ENCODE data around the gene LTB4R2. TPM values are rescaled to one million over a fixed set of nuclear protein-coding genes. Genes with fewer than 3 reads are reported as not detected.
"Not testable (repeated sequence)": the region's sequence is repeated elsewhere in the genome, so short reads cannot be mapped to it uniquely, and the experiment has no call there.

LTB4R2 gene
- total RNA-seq, 1 donor from 2014 or later, result 9.4 TPM

GRCh38 chr14:24323341-24323740 lies 13.4 kb downstream of the LTB4R2 start:
- peaks cover 26% of the 10 kb centered on the region for H3K27me3 Mint-ChIP-seq (ENCODE audit: low read depth)
- DNase-seq (ENCODE audit: low read depth, low spot score), result no peak
- no peaks in the 10 kb centered on the region for H3K9me3 Mint-ChIP-seq
- no peak overlapping the region for H3K27ac Mint-ChIP-seq (ENCODE audit: unreplicated experiment)
- no peak for TF ChIP-seq CTCF (conservative IDR thresholded peaks at IDR 0.05)
- peaks cover 3% of the 10 kb centered on the region for H3K4me1 Mint-ChIP-seq
- no peaks in the 10 kb centered on the region for H3K36me3 Mint-ChIP-seq (ENCODE audit: low read depth)
- H3K4me3 Mint-ChIP-seq, result no peak overlapping the region

- no peak for TF ChIP-seq CTCF (conservative IDR thresholded peaks at IDR 0.05)
- Mint-ChIP-seq H3K4me3 (no peak overlapping the region), H3K27ac (ENCODE audit: unreplicated experiment) (no peak overlapping the region), H3K9me3 (no peaks in the 10 kb centered on the region), H3K36me3 (ENCODE audit: low read depth) (no peaks in the 10 kb centered on the region), H3K27me3 (ENCODE audit: low read depth) (peaks cover 20% of the 10 kb centered on the region), H3K4me1 (peaks cover 3% of the 10 kb centered on the region)
- DNase-seq (ENCODE audit: low read depth, low spot score), result no peak
These were observed 14.1 kb downstream of the LTB4R2 start for GRCh38 chr14:24324024-24324423.

GRCh38 chr14:24325041-24325530 lies 15.1 kb downstream of the LTB4R2 start:
- DNase-seq (ENCODE audit: low read depth, low spot score), result no peak
- TF ChIP-seq CTCF (conservative IDR thresholded peaks at IDR 0.05), result no peak
- Mint-ChIP-seq H3K27ac (ENCODE audit: unreplicated experiment) (no peak overlapping the region), H3K27me3 (ENCODE audit: low read depth) (peaks cover 10% of the 10 kb centered on the region), H3K9me3 (no peaks in the 10 kb centered on the region), H3K4me3 (no peak overlapping the region), H3K36me3 (ENCODE audit: low read depth) (no peaks in the 10 kb centered on the region), H3K4me1 (peaks cover 3% of the 10 kb centered on the region)

GRCh38 chr14:24325963-24326362 lies 16.0 kb downstream of the LTB4R2 start:
- H3K36me3 Mint-ChIP-seq (ENCODE audit: low read depth), result no peaks in the 10 kb centered on the region
- H3K9me3 Mint-ChIP-seq, result no peaks in the 10 kb centered on the region
- no peak overlapping the region for H3K4me3 Mint-ChIP-seq
- H3K27me3 Mint-ChIP-seq (ENCODE audit: low read depth), result peaks cover 13% of the 10 kb centered on the region
- no peak for TF ChIP-seq CTCF (conservative IDR thresholded peaks at IDR 0.05)
- DNase-seq (ENCODE audit: low read depth, low spot score), result no peak
- H3K4me1 Mint-ChIP-seq, result peaks cover 3% of the 10 kb centered on the region
- no peak overlapping the region for H3K27ac Mint-ChIP-seq (ENCODE audit: unreplicated experiment)

- no peak overlapping the region for H3K27ac Mint-ChIP-seq (ENCODE audit: unreplicated experiment)
- DNase-seq (ENCODE audit: low read depth, low spot score), result no peak
- H3K4me3 Mint-ChIP-seq, result no peak overlapping the region
- H3K4me1 Mint-ChIP-seq, result peaks cover 4% of the 10 kb centered on the region
- no peak for TF ChIP-seq CTCF (conservative IDR thresholded peaks at IDR 0.05)
- H3K9me3 Mint-ChIP-seq, result no peaks in the 10 kb centered on the region
- H3K27me3 Mint-ChIP-seq (ENCODE audit: low read depth), result peaks cover 23% of the 10 kb centered on the region
- no peaks in the 10 kb centered on the region for H3K36me3 Mint-ChIP-seq (ENCODE audit: low read depth)
These were observed 17.4 kb downstream of the LTB4R2 start for GRCh38 chr14:24327303-24327702.

- DNase-seq (ENCODE audit: low read depth, low spot score), result peak; percentile 49
- peaks cover 29% of the 10 kb centered on the region for H3K27me3 Mint-ChIP-seq (ENCODE audit: low read depth)
- H3K36me3 Mint-ChIP-seq (ENCODE audit: low read depth); H3K9me3 Mint-ChIP-seq; H3K27ac Mint-ChIP-seq (ENCODE audit: unreplicated experiment); H3K4me1 Mint-ChIP-seq; H3K4me3 Mint-ChIP-seq: not testable (repeated sequence)
- TF ChIP-seq CTCF (conservative IDR thresholded peaks at IDR 0.05), result peak; percentile 71
These were observed 18.0 kb downstream of the LTB4R2 start for GRCh38 chr14:24327914-24328313.
